CD14-positive monocyte (primary cell): ENCODE measurements around the gene CPA1. TPM values are rescaled to one million over a fixed set of nuclear protein-coding genes. Genes with fewer than 3 reads are reported as not detected.

Experiments used
- DNase-seq, 3 donors: peaks; one replicate each; pipeline ENCODE4 v3.0.0-alpha.2; 2011 to 2022
- H2AFZ ChIP-seq: 2 replicates; pipeline ENCODE4 v1.6.0; 2012; ENCODE audit warnings: mild to moderate bottlenecking, low read depth, low read length, inconsistent platforms; ENCODE audit not compliant: insufficient read depth, poor library complexity, severe bottlenecking
- H3K27ac ChIP-seq, 2 donors: 1 replicate in 1 of 2; 2 replicates in 1 of 2; pipeline ENCODE4 v1.5.1; 2012 to 2013; ENCODE audit warnings: low read length in 2 of 2, control low read depth in 1 of 2, inconsistent platforms in 1 of 2, low read depth in 1 of 2, mild to moderate bottlenecking in 1 of 2
- H3K27me3 ChIP-seq, 2 donors: one replicate each; pipeline versions ENCODE4 v1.6.0 to v1.6.1; 2011 to 2013; ENCODE audit warnings: low read length in 2 of 2; ENCODE audit not compliant: control insufficient read depth in 2 of 2, insufficient read depth in 2 of 2
- H3K36me3 ChIP-seq, 2 donors: replicated peaks in 1 of 2; 1 replicate in 1 of 2; 2 replicates in 1 of 2; pipeline versions ENCODE4 v1.5.1 to v1.6.1; 2012 to 2013; ENCODE audit warnings: low read length in 2 of 2, control low read depth in 1 of 2, inconsistent platforms in 1 of 2, mild to moderate bottlenecking in 1 of 2; ENCODE audit not compliant: insufficient read depth in 2 of 2, control insufficient read depth in 1 of 2
- H3K4me1 ChIP-seq, 2 donors: 1 replicate in 1 of 2; 2 replicates in 1 of 2; pipeline versions ENCODE4 v1.5.1 to v1.6.1; 2012 to 2013; ENCODE audit warnings: low read length in 2 of 2, control low read depth in 1 of 2, inconsistent platforms in 1 of 2, mild to moderate bottlenecking in 1 of 2, moderate library complexity in 1 of 2; ENCODE audit not compliant: insufficient read depth in 2 of 2, control insufficient read depth in 1 of 2
- H3K4me2 ChIP-seq: replicated peaks from 2 replicates; pipeline ENCODE3; 2012; ENCODE audit warnings: low read length, moderate library complexity, mild to moderate bottlenecking; ENCODE audit not compliant: poor library complexity, severe bottlenecking; ENCODE audit errors: extremely low read depth
- H3K4me3 ChIP-seq, 3 experiments: fragments of 200-600 bp in 1 of 3; sonication (generic) in 1 of 3; replicated peaks in 1 of 3; 1 replicate in 2 of 3; 2 replicates in 1 of 3; pipeline ENCODE4 v1.5.1; 2011 to 2013; ENCODE audit warnings: low read length in 3 of 3, mild to moderate bottlenecking in 3 of 3, control low read depth in 2 of 3, low read depth in 2 of 3, inconsistent platforms in 1 of 3, moderate library complexity in 1 of 3
- H3K79me2 ChIP-seq: 2 replicates; pipeline ENCODE4 v1.6.0; 2012; ENCODE audit warnings: mild to moderate bottlenecking, control low read depth, inconsistent platforms, low read length, moderate library complexity; ENCODE audit not compliant: insufficient read depth
- H3K9ac ChIP-seq: 2 replicates; pipeline ENCODE4 v1.6.0; 2017; ENCODE audit warnings: low read length, mild to moderate bottlenecking; ENCODE audit not compliant: insufficient read depth, poor library complexity, severe bottlenecking
- H3K9me3 ChIP-seq, 2 donors: replicated peaks in 1 of 2; 1 replicate in 1 of 2; 2 replicates in 1 of 2; pipeline versions ENCODE4 v1.5.1 to v1.6.1; 2012 to 2013; ENCODE audit warnings: low read length in 2 of 2, control low read depth in 1 of 2; ENCODE audit not compliant: control insufficient read depth in 1 of 2, insufficient read depth in 1 of 2
- H4K20me1 ChIP-seq: 2 replicates; pipeline ENCODE4 v1.6.0; 2012; ENCODE audit warnings: mild to moderate bottlenecking, low read length, control low read depth, moderate library complexity; ENCODE audit not compliant: insufficient read depth
- H3K27ac Mint-ChIP-seq, 7 donors: one replicate each; pipeline ENCODE4 v1.8.0; 2020; ENCODE audit warnings: mild to moderate bottlenecking in 7 of 7, mixed read lengths in 7 of 7, moderate library complexity in 6 of 7, inconsistent platforms in 2 of 7
- H3K27me3 Mint-ChIP-seq, 3 donors: one replicate each; pipeline ENCODE4 v1.8.0; 2021 to 2022; ENCODE audit warnings: low read depth in 3 of 3, mild to moderate bottlenecking in 3 of 3, mixed read lengths in 3 of 3, moderate library complexity in 3 of 3, inconsistent platforms in 1 of 3
- H3K36me3 Mint-ChIP-seq, 2 donors: one replicate each; pipeline ENCODE4 v1.8.0; 2020; ENCODE audit warnings: mixed read lengths in 2 of 2, inconsistent platforms in 1 of 2, mild to moderate bottlenecking in 1 of 2
- H3K4me1 Mint-ChIP-seq: one replicate; pipeline ENCODE4 v1.8.0; 2020; ENCODE audit warnings: mild to moderate bottlenecking, mixed read lengths
- H3K4me3 Mint-ChIP-seq, 2 donors: one replicate each; pipeline ENCODE4 v1.8.0; 2020; ENCODE audit warnings: mild to moderate bottlenecking in 2 of 2, mixed read lengths in 2 of 2, moderate library complexity in 1 of 2
- H3K9me3 Mint-ChIP-seq, 7 donors: one replicate each; pipeline ENCODE4 v1.8.0; 2020 to 2022; ENCODE audit warnings: mixed read lengths in 7 of 7, mild to moderate bottlenecking in 6 of 7, moderate library complexity in 6 of 7, inconsistent platforms in 2 of 7
- WGBS: methylation state at CpG from one replicate; pipeline ENCODE4 v1.1.5; 2013; ENCODE audit warnings: missing lambda C conversion rate; ENCODE audit not compliant: insufficient coverage; 5-methylcytosine and 5-hydroxymethylcytosine counted together
- intact Hi-C, 2 donors: fragments of 100-400 bp; cut with micrococcal nuclease; formaldehyde crosslinking; loops; one replicate each; pipeline versions ENCODE4 v1.15.0 to v1.15.1; 2023
- polyA plus RNA-seq, 3 donors: library from polyadenylated mRNA; depleted of rRNA in 1 of 3; unstranded in 2 of 3; stranded (reverse) in 1 of 3; fragments of 300-500 nt in 2 of 3; fragments of >200 nt in 1 of 3; fragmentation: Illumina TruSeq in 2 of 3; gene quantifications; 1 replicate in 2 of 3; 2 replicates in 1 of 3; pipeline ENCODE4 v1.2.3, GENCODE V29; 2012 to 2021
- TF ChIP-seq, protein P1 (sequence below): fragments of 200-600 bp; IDR thresholded peaks from one replicate; pipeline ENCODE4 v1.8.0; 2022; ENCODE audit warnings: antibody characterized with exemption, mild to moderate bottlenecking

The CPA1 gene
- polyA plus RNA-seq, 3 donors = not detected

GRCh38 chr7:130341882-130342281 is 38.4 kb upstream of the CPA1 start:
- H3K4me3 ChIP-seq = no peak overlapping the region
- H3K27ac ChIP-seq = no peak overlapping the region
- H3K4me2 ChIP-seq = no peak overlapping the region
- Mint-ChIP-seq H3K9me3 (peaks cover 0 to 7% (median 2%) of the 10 kb centered on the region in 7 donors), H3K4me1 (no peaks in the 10 kb centered on the region), H3K36me3 (no peaks in the 10 kb centered on the region), H3K27ac (no peak overlapping the region), H3K4me3 (no peak overlapping the region), H3K27me3 (peaks cover 0 to 7% (median 3%) of the 10 kb centered on the region in 3 donors)
- H3K36me3 ChIP-seq = no peaks in the 10 kb centered on the region
- H3K27me3 ChIP-seq = no peaks in the 10 kb centered on the region
- whole genome bisulfite sequencing = no CpG with 5 or more reads among the region's 4 CpGs
- no peak overlapping the region for H2AFZ ChIP-seq
- H3K9ac ChIP-seq = no peak overlapping the region
- no peaks in the 10 kb centered on the region for H3K4me1 ChIP-seq
- DNase-seq = no peak
- H3K9me3 ChIP-seq = peaks cover 0 to 4% of the 10 kb centered on the region in 2 donors
- intact Hi-C loops = no loop called here
- no peaks in the 10 kb centered on the region for H4K20me1 ChIP-seq
- H3K79me2 ChIP-seq = no peaks in the 10 kb centered on the region
- TF ChIP-seq, protein P1, sequence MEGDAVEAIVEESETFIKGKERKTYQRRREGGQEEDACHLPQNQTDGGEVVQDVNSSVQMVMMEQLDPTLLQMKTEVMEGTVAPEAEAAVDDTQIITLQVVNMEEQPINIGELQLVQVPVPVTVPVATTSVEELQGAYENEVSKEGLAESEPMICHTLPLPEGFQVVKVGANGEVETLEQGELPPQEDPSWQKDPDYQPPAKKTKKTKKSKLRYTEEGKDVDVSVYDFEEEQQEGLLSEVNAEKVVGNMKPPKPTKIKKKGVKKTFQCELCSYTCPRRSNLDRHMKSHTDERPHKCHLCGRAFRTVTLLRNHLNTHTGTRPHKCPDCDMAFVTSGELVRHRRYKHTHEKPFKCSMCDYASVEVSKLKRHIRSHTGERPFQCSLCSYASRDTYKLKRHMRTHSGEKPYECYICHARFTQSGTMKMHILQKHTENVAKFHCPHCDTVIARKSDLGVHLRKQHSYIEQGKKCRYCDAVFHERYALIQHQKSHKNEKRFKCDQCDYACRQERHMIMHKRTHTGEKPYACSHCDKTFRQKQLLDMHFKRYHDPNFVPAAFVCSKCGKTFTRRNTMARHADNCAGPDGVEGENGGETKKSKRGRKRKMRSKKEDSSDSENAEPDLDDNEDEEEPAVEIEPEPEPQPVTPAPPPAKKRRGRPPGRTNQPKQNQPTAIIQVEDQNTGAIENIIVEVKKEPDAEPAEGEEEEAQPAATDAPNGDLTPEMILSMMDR = no peak

DNA sequence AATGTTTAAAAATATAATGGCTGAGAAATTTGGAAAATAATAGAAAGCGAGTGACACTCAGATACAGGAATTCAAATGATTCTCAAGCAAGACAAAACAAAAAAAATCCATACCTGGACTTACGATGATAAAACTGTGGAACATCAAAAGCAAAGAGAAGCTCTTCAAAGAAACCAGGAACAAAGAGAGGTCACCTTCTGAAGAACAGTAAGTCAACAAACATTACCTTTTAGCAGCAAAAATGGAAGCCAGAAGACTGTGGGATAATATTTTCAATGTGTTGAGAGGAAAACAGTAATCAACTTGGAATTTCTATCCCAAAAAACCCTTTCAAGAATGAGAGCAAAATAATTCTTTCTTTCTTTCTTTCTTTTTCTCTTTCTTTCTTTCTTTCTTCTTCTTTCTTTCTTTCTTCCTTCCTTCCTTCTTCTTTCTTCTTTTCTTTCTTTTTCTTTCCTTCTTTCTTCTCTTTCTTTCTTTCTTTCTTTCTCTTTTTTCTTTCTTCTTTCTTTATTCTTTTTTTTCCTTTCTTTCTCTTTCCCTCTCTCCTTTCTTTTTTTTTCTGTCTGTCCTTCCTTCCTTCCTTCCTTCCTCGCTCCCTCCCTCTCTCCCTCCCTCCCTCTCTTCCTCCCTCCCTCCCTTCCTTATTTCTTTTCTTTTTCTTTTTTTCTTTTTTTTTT is 37.5 kb upstream of the CPA1 start:
- H3K79me2 ChIP-seq = no peaks in the 10 kb centered on the region
- H2AFZ ChIP-seq = no peak overlapping the region
- peaks cover 0 to 4% of the 10 kb centered on the region in 2 donors for H3K9me3 ChIP-seq
- Mint-ChIP-seq H3K27me3 (peaks cover 0 to 7% (median 1%) of the 10 kb centered on the region in 3 donors), H3K4me3 (no peak overlapping the region), H3K9me3 (peaks cover 0 to 7% (median 2%) of the 10 kb centered on the region in 7 donors), H3K4me1 (no peaks in the 10 kb centered on the region), H3K27ac (no peak overlapping the region), H3K36me3 (no peaks in the 10 kb centered on the region)
- TF ChIP-seq, protein P1 = no peak
- no peak overlapping the region for H3K4me2 ChIP-seq
- H3K4me1 ChIP-seq = no peaks in the 10 kb centered on the region
- no peak overlapping the region for H3K4me3 ChIP-seq
- no peaks in the 10 kb centered on the region for H4K20me1 ChIP-seq
- H3K27me3 ChIP-seq = no peaks in the 10 kb centered on the region
- no CpG with 5 or more reads among the region's 3 CpGs for WGBS
- no peak overlapping the region for H3K9ac ChIP-seq
- no peak overlapping the region for H3K27ac ChIP-seq
- no peaks in the 10 kb centered on the region for H3K36me3 ChIP-seq
- intact Hi-C loops = no loop called here
- no peak for DNase-seq
